ENCODE data around the gene CDH24. TPM values are rescaled to one million over a fixed set of nuclear protein-coding genes. Genes with fewer than 3 reads are reported as not detected.

Gene CDH24
- total RNA-seq, 1 donor from 2014 or later, result 1.6 TPM

DNA sequence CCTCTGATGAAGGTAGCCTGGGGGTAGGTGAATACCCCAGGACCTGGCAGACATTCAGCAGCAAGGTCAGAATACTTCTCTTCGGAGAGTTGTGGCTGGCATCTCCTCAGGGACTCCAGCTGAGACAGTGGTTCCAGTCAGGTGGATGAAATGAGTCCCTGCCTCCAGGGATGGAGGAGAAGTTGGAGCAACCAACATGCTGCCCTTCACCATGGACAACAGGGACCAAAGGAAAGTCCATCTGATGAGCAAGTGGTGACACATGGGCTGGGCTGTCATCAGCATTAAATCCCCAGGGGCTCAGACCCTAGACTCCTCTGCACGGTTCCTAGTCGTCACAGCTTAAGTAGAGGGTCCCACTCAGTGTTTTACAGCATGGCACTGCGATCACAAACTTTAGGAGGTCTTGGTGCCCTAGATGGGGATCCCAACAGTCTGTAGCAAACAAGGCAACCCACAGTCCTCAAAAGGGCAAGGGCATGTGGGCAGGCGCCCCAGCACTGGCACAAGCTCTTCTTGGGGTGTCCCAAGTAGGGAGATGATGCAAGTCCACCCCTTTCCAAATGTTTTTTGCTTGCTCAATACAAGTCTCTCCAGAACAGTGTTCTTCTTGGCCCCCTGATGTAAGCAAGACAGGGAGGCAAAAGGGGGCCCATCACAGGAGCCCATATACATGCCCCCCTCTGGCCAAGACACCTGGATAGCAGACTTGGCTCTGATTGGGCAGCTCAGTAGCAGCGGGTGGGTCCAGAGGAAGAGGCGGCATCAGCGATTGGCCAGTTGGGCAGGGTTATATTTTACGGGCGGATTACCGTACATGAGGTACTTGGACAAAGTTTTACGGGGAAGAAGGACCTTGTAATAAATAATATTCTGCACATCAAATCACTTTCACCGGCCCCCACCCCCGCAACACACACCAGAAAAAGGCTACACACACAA is 10.8 kb upstream of the CDH24 start:
- intact Hi-C loops (cut with DNase I), result loop anchor here (5.0 kb wide), 1 partner anchor 39 kb away; no protein-coding TSS in a partner anchor
- no peak for ATAC-seq (ENCODE audit: poor library complexity)
- no peak for DNase-seq

DNA sequence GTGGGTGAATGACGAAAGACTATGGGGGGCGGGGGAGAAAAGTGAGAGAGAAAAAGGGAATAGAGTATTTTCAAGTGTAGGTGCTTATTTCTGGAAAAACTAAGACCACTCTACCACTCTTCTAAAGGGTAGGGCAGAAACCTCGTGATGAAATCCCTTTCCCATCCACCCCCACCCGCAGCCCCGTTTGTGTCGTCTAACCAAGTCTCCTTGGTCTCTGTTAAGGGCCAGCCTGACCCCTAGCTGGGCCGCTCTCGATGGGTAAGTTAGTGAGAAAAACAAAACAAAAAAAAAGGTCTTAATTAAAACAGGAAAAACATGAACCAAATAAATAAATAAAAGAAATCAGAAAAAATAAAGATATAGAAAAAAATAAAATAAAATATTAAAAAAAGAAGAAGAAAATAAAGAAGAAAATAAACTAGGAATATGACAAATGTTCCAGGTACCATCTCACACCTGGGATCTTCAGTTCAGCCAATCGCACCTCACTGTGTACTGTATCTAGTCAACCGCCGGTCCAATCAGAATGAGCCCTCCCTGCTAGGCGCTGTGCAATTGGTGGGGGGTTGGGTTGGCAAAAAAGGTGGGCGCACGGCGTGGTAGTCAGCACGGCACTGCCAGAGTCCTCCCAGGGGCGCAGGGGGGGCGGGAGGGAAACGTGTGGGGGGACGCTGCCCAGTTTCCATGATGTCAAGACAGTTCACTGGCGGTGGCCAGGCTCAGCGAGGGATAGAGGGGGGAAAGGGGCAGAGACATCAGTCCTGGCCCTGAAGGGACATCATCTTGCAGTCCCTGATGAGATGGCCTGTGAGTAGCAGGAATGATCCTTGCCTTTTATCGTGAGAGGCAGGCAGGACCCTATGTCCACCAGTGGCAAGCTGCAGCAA is 9.8 kb upstream of the CDH24 start:
- intact Hi-C loops (cut with DNase I), result loop anchor here (5.0 kb wide), 1 partner anchor 40 kb away; no protein-coding TSS in a partner anchor

DNA sequence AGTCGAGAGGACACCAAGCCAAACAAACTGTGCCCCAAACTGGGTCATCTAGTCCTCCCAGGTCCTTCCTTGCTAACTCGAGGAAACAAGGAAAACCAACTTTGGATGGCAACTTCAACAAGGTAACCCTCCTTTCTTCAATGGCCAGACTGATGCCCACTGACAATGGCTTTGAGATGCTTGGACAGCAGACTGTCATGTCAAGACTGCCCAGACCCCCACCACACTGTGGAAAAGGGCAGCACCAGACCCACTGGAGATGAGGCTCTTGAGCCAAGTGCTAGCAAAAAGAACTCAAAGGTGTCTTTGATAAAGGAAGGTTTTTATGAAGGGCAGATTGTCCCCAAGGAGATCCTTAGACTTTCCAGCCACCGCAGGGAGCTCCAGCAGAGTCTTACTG is 9.0 kb upstream of the CDH24 start:
- DNase-seq, result no peak
- ATAC-seq (ENCODE audit: poor library complexity), result no peak
- intact Hi-C loops (cut with DNase I), result loop anchor here (5.0 kb wide), 1 partner anchor 41 kb away; no protein-coding TSS in a partner anchor

More for the DNA sequence above, 9.8 kb upstream of the CDH24 start:
- ATAC-seq (ENCODE audit: poor library complexity) (no peak), DNase-seq (no peak)

DNA sequence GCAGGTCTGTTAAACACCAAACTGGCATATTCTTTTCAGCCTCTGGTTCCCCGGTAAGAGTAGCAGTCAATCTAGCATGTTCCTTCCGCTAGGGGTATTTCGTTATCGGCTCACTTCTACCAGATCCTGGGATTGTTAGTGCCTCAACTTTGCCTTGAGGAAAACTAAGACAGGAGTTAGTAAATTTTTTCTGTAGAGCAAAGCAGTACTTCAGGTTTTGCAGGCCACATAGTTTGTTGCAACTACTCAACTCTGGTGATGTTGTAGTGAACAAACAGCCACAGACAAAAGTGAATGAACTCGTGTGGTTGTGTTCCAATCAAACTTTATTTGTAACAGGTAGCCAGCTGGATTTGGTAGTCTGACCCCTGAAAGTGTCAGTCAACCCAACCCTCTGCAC is 6.3 kb upstream of the CDH24 start:
- ATAC-seq (ENCODE audit: poor library complexity) (no peak), DNase-seq (no peak)
- intact Hi-C loops (cut with DNase I), result no loop called here

DNA sequence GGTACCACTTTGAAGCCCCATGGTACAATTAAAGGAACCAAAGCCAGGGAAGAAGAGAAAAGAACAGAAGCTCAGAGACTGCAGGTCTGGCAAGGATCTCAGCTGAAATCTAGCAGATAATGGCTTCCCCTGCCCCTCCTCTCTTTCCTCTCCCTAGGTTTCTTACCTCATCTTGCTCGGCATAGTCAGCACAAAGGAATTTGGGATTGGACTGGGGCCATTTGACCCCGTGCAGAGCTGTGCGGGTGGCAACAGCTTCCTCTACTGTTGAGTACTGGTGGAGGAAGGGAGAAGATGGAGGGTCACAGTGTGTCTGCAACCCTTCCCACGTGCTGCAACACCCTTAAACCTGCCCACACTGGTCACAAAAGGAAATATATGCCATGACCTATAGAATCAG is 4.7 kb upstream of the CDH24 start:
- ATAC-seq (ENCODE audit: poor library complexity) (peak; percentile 19), DNase-seq (peak; percentile 61)
- intact Hi-C loops (cut with DNase I), result no loop called here

DNA sequence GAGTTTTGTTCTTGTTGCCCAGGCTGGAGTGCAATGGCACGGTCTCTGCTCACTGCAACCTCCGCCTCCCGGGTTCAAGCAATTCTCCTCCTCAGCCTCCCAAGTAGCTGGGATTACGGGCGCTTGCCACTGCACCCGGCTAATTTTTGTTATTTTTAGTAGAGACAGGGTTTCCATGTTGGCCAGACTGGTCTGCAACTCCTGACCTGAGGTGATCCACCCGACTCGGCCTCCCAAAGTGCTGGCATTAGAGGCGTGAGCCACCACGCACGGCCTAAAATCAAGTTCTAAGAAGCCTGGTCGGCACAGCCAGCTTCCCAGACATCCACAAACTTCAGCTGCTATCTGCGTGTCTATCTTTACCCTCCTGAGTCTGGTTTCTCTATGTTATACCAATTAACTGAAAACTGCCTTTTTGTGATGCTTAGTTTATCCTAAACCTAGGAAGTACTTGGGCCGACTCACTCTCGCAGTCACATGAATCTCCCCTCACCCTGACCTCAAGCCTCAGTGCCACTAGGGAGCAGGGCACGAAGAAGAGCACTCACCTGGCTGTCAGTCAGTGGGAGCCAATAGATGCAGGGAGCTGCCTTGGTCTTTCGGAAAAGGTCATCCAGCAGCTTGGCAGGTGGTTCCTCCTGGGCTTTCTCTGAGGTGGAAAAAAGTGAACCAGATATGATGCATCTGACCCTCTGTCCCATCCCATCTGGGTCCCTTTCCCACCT is 3.4 kb upstream of the CDH24 start:
- no peak for DNase-seq
- intact Hi-C loops (cut with DNase I), result no loop called here
- no peak for ATAC-seq (ENCODE audit: poor library complexity)

DNA sequence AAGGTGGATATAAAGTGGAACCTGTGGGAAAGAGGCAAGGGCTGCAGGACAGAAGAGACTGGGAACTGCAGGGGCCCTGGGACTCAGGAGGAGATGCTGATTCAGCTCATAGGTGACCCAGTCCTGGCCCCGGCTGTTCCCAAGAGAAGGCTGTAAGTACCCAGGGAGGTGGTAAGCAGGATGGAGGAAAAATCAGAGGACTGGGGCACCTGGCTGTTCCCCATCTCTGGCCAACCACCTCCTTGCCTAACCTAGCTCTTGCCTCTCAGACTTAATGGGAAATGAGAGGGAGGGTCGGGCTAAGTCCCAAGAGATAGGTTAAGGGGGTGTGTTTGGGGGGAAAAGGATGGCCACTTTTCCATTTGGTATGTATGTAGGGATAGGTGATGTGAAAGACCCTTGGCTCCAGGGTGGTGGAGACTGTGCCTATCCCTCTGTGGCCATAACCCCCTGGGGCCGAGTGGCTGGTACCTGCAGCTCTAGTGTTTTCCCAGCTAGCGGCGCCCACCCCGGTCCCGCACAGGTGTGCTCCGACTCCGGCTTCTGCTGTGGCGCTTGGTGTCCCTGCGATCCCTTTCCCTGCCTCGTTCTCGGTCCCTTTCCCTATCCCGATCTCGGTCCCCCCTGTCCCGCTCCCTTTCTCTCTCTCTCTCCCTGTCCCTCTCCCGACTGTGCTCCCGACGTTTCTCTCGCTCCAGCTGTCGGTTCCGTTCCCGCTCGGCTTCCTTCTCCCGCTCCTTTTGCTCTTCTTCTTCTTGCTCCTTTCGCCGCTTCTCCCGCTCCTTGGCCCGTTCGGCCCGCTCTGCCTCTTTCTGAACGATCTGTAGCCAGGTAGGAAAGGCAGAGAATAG is 1.6 kb upstream of the CDH24 start:
- intact Hi-C loops (cut with DNase I), result loop anchor here (2.0 kb wide), 1 partner anchor 72 kb away; no protein-coding TSS in a partner anchor
- DNase-seq, result no peak
- no peak for ATAC-seq (ENCODE audit: poor library complexity)

DNA sequence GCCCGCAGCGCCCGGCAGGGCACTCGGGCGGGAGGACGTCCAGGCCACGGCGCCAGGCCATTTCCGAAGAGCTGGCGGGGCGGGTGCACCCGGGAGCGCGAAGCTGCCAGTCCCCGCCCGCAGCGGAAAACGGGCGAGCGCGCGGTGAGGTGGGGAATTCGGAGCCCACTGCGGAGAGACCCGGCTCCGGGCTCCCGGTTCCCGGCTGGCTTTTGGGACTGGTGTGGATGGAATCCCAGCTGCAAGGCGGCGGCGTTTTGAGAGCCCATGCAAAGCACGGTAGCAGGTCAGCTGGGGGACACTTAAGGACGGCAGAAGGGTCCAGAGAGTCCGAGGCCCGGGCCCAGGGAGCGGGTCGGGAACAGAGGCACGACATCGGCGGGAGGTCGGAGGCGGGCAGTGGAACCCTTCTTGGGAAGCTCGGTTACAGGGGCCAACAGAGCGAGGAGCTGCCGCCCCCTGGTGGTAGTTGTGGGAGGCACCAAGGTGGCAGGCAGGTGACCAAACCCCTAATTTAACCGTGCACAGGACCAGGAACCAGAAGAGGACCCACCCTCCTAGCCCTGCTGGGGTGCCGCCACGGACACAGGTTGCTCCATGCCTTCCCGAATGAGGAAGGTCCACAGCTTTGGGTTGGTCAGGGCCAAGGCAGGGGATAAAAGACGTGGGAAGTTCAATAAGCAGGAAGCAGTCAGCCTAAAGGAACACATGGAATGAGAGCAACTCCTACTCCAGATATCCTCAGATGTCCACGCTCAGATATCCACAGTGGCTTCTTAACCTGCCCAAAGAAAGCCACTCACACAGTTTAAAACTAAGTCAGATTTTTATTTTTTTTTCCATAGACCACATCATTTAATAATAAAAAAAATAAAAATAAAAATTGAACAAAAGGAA is 685 bp upstream of the CDH24 start:
- peak; percentile 86 for ATAC-seq (ENCODE audit: poor library complexity)
- intact Hi-C loops (cut with DNase I), result loop anchor here (2.0 kb wide), 1 partner anchor 71 kb away; no protein-coding TSS in a partner anchor
- DNase-seq, result peak; percentile 90

DNA sequence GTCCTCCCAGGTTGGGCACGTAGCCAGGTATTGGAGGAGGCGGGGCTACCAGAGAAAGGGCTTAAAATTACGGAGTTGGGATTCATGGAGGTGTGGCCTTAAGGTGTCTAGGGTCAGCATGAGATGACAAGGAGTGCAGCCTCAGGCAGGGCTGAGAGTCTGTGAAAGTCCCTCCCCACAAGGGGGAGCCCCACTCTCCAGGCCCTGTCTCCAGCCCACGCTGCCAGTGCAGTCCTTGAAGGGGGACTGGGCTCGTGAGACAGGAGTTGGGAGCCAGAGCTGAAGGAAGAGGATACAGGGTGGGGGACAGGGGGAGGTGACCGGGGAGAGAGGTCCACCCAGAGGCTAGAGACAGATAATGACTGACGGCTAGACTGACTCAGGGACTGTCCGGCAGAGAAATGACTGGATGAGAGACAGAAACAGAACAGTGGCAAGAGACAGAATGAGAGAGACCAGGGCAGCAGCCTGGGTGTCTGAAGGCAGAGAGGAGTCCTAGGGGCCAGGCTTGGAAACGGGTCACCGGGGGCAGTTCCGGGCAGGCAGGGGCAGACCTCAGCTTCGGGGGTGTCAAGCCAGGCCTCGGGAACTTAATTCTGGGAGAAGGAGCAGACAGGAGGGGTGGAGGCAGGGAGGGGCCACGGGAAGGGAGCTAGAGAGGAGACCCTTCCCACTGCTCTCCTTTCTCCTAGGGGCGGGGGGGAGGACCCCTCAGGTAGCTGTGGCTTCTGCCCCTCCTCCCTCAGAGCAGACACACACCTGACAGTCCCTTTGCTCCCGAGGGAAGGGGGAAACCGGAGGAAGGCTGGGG is 970 bp downstream of the CDH24 start:
- ATAC-seq (ENCODE audit: poor library complexity) (peak; percentile 56), DNase-seq (peak; percentile 72)
- intact Hi-C loops (cut with DNase I), result no loop called here

DNA sequence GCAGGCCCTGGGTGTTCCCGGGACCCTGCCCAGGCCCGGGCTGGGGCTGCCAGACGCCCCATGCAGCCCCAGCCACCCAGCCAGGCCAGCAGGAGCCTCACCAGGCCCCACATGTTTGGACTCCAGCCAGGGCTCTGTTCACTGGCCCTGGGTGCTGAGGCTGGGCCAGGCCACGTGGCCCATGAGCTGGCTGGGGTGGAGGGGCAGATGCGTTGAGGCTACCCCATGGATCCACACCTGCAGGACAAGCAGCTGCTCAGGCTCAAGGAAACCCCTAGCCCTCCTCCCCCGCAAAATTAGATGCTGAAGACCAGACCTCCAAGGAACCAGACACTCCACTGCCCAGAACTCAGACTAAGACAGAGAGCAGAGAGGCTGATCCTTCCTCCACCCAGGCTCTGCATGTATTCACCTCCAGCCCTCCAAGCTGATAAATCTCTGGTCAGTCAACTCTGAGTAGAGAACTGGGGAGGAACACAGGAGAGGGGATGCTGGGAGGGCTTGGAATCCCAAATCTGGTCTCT is 1.6 kb downstream of the CDH24 start:
- DNase-seq (peak; percentile 58), ATAC-seq (ENCODE audit: poor library complexity) (no peak)
- intact Hi-C loops (cut with DNase I), result no loop called here

DNA sequence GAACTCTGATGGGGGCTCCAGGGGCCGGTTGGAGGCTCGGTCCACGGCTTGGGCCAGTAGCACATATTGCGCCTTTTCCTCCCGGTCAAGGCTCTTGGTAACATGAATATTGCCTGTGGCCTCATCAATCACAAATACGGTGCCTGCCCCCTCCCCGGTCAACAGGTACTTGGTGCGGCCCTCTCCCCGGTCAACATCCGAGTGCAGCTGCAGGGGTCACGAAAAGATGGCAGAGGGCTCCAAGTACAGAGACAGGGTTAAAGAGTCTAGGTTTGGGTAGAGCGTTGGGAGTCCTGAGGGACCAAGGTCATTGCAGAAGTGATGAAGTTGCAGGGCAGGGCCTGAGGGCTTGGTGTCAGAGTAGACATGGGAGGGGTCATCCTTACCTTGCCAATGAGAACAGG is 2.2 kb downstream of the CDH24 start:
- DNase-seq (no peak), ATAC-seq (ENCODE audit: poor library complexity) (no peak)
- intact Hi-C loops (cut with DNase I), result no loop called here

DNA sequence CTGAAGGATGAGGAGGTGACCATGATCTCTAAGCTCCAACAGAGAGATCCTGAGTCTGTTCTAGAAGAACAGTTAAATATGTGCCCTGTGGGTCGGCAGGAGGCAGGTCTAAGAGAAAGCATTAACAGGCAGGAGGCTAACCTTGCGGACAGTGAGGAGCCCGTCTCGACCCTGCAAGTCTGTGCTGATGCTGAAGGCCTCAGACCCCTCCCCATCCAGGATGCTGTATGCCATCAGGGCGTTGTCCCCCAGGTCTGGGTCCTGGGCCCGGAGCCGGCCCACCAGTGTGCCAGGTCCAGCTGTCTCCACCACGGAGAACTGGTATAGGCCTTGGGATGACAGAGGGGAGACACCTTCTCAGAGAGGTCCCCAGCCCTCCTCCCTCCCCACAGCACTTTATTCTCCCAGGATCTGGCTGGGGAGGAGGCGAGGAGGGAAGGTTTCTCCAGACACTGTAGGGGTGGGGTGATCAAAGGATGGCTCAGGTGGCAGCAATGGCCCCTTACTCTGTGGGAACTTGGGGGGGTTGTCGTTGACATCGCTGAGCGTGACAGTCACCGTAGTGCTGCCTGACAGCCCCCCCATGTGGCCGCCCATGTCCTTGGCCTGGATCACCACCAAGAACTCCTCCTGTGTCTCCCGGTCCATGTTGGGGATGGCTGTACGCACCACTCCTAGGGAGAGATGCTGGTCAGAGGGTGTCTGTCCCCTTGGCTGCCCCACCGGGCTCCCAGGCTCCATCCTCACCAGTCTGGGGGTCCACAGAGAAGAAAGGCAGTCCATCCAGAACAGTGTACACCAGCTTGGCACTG is 3.1 kb downstream of the CDH24 start:
- DNase-seq (no peak), ATAC-seq (ENCODE audit: poor library complexity) (no peak)
- intact Hi-C loops (cut with DNase I), result no loop called here

DNA sequence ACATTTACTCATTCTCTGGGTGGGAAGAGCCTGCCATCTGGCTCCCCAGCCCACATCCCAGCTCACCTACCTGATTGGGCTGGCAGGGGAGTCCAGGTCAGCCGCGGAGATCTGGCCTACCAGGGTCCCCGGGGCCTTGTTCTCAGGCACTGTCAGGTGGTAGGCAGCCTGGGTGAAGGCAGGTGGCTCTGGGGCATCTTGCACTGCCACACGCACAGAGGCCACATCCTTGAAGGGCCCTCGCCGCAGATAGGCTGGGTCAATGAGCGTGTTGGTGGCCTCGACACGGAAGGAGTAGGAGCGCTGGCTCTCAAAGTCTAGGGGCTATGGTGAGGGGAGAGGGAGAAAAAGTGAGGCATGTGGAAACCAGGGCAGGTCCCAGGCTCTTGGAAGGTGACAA is 3.9 kb downstream of the CDH24 start:
- DNase-seq, result no peak
- ATAC-seq (ENCODE audit: poor library complexity), result no peak
- intact Hi-C loops (cut with DNase I), result no loop called here

DNA sequence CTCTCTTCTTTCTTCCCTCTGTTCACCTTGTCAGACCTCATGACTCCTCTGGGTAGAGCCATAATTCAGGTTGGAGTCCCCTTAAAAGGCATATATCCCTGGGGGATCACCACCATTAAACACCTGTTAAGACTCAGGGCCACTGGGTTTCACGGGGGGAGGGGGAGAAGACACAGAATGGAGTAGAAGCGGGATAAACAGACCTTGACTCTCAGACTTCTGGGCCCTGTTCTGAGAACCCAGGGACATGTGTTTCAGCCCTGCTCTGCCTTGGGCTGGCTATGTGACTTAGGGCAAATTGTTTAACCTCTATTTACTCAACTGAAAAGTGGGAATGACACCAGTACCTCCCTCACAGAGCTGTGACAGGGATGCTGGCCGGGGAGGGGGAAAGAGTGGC is 4.6 kb downstream of the CDH24 start:
- intact Hi-C loops (cut with DNase I), result no loop called here
- no peak for DNase-seq
- no peak for ATAC-seq (ENCODE audit: poor library complexity)

DNA sequence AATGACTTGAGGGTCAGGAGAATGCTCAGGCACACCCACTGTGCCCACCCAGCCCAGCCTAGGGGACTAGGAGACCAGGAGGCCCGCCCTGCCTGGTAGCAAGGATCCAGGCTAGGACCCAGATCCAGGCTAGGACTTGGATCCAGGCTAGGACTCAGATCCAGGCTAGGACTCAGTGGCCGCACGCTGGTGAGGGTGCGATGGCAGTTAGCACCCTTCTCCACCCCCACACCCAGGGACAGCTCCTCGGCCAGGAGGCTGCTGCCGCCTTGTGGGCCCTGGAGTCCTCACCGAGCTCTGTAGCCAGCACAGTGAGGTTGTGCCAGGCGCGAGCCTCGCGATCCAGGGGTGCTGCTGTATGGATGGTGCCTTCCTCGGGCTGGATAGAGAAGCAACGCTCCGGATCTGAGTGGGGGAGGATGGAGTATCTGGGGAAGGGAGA is 5.1 kb downstream of the CDH24 start:
- no peak for DNase-seq
- peak; percentile 37 for ATAC-seq (ENCODE audit: poor library complexity)
- intact Hi-C loops (cut with DNase I), result no loop called here

Data from Right ventricle myocardium superior (tissue), 1 donor.